Mesendoderm (in vitro differentiated cells): ENCODE measurements around the gene FRMPD2.

ENCODE experiments used
- DNase-seq: peaks from one replicate; pipeline ENCODE4 v3.0.0; 2013
- H2AK5ac ChIP-seq: 2 replicates; pipeline ENCODE4 v1.6.1; 2013; ENCODE audit warnings: low read length, inconsistent platforms
- H2BK120ac ChIP-seq: 2 replicates; pipeline ENCODE4 v1.6.1; 2013; ENCODE audit warnings: low read depth, mild to moderate bottlenecking, low read length, moderate library complexity, mixed read lengths
- H2BK15ac ChIP-seq: replicated peaks from 2 replicates; pipeline ENCODE4 v1.6.1; 2013; ENCODE audit warnings: low read depth, mild to moderate bottlenecking, moderate library complexity
- H2BK5ac ChIP-seq: 2 replicates; pipeline ENCODE4 v1.6.1; 2013; ENCODE audit warnings: low read length, inconsistent platforms
- H3K18ac ChIP-seq: 2 replicates; pipeline ENCODE4 v1.6.1; 2013; ENCODE audit warnings: mild to moderate bottlenecking, low read length, mixed read lengths
- H3K23ac ChIP-seq: one replicate; pipeline ENCODE4 v1.6.1; 2013; ENCODE audit warnings: low read length
- H3K27ac ChIP-seq: 2 replicates; pipeline ENCODE4 v1.5.1; 2013; ENCODE audit warnings: low read depth, mild to moderate bottlenecking, inconsistent platforms, low read length, moderate library complexity
- H3K27me3 ChIP-seq: 2 replicates; pipeline ENCODE4 v1.6.1; 2013; ENCODE audit warnings: low read length, control low read depth, mild to moderate bottlenecking, inconsistent platforms; ENCODE audit not compliant: insufficient read depth, poor library complexity
- H3K36me3 ChIP-seq: 2 replicates; pipeline ENCODE4 v1.6.1; 2013; ENCODE audit warnings: low read length, inconsistent platforms; ENCODE audit not compliant: control insufficient read depth, insufficient read depth
- H3K4ac ChIP-seq: one replicate; pipeline ENCODE4 v1.6.1; 2013; ENCODE audit warnings: low read depth, mild to moderate bottlenecking, low read length, moderate library complexity
- H3K4me1 ChIP-seq: 2 replicates; pipeline ENCODE4 v1.6.1; 2013; ENCODE audit warnings: low read depth, low read length, inconsistent platforms; ENCODE audit not compliant: control insufficient read depth
- H3K4me2 ChIP-seq: 2 replicates; pipeline ENCODE4 v1.6.1; 2013; ENCODE audit warnings: low read length
- H3K4me3 ChIP-seq: 2 replicates; pipeline ENCODE4 v1.5.1; 2013; ENCODE audit warnings: mild to moderate bottlenecking, low read length
- H3K56ac ChIP-seq: one replicate; pipeline ENCODE4 v1.6.1; 2013; ENCODE audit warnings: low read length
- H3K79me1 ChIP-seq: 2 replicates; pipeline ENCODE4 v1.6.1; 2013; ENCODE audit warnings: low read length, inconsistent platforms
- H3K79me2 ChIP-seq: 2 replicates; pipeline ENCODE4 v1.6.1; 2013; ENCODE audit warnings: mild to moderate bottlenecking, low read length; ENCODE audit not compliant: control insufficient read depth, insufficient read depth
- H3K9ac ChIP-seq: 2 replicates; pipeline ENCODE4 v1.6.1; 2013; ENCODE audit warnings: low read length, inconsistent platforms
- H4K5ac ChIP-seq: one replicate; pipeline ENCODE4 v1.6.1; 2013; ENCODE audit warnings: low read length
- H4K8ac ChIP-seq: one replicate; pipeline ENCODE4 v1.6.1; 2013; ENCODE audit warnings: low read depth, mild to moderate bottlenecking, control low read depth, low read length, moderate library complexity
- WGBS: extraction: QIAGEN DNeasy Blood & Tissue Kit; methylation state at CpG from one replicate; pipeline ENCODE4 v1.1.7; 2013; ENCODE audit warnings: low lambda C conversion rate, missing lambda C conversion rate; ENCODE audit not compliant: insufficient coverage; ENCODE audit errors: extremely low coverage; 5-methylcytosine and 5-hydroxymethylcytosine counted together

FRMPD2 gene

GRCh38 chr10:48216744-48217143, 57.8 kb downstream of the FRMPD2 start:
- Histone ChIP-seq H3K4ac (no peak overlapping the region), H3K18ac (no peak overlapping the region), H3K27ac (no peak overlapping the region), H2BK120ac (no peak overlapping the region), H3K4me2 (no peak overlapping the region), H3K36me3 (no peaks in the 10 kb centered on the region), H3K56ac (no peak overlapping the region), H2BK15ac (no peak overlapping the region), H2AK5ac (no peak overlapping the region), H4K8ac (no peak overlapping the region), H3K27me3 (no peaks in the 10 kb centered on the region), H4K5ac (no peak overlapping the region), H2BK5ac (no peak overlapping the region), H3K4me3 (no peak overlapping the region), H3K23ac (no peak overlapping the region), H3K79me1 (no peaks in the 10 kb centered on the region), H3K4me1 (no peaks in the 10 kb centered on the region), H3K79me2 (no peaks in the 10 kb centered on the region), H3K9ac (no peak overlapping the region)
- no peak for DNase-seq
- WGBS: no CpG with 5 or more reads among the region's 1 CpG

GRCh38 chr10:48216204-48216505, 58.3 kb downstream of the FRMPD2 start:
- no peak overlapping the region for H3K9ac ChIP-seq

GRCh38 chr10:48215486-48216203, 58.9 kb downstream of the FRMPD2 start:
- Histone ChIP-seq H3K23ac (no peak overlapping the region), H3K9ac (no peak overlapping the region), H3K27ac (no peak overlapping the region), H3K18ac (no peak overlapping the region), H4K8ac (no peak overlapping the region), H3K27me3 (no peaks in the 10 kb centered on the region), H3K4me3 (no peak overlapping the region), H3K79me2 (no peaks in the 10 kb centered on the region), H3K4ac (no peak overlapping the region), H2AK5ac (no peak overlapping the region), H3K56ac (no peak overlapping the region), H3K4me1 (no peaks in the 10 kb centered on the region), H3K4me2 (no peak overlapping the region), H3K36me3 (no peaks in the 10 kb centered on the region), H3K79me1 (no peaks in the 10 kb centered on the region), H4K5ac (no peak overlapping the region), H2BK15ac (no peak overlapping the region), H2BK120ac (no peak overlapping the region), H2BK5ac (no peak overlapping the region)
- no CpG with 5 or more reads among the region's 5 CpGs for WGBS
- peak; percentile 78 for DNase-seq

More at GRCh38 chr10:48216204-48216505, 58.3 kb downstream of the FRMPD2 start:
- DNase-seq: no peak
- Histone ChIP-seq H2AK5ac (no peak overlapping the region), H3K23ac (no peak overlapping the region), H2BK5ac (no peak overlapping the region), H2BK120ac (no peak overlapping the region), H3K4me3 (no peak overlapping the region), H3K79me2 (no peaks in the 10 kb centered on the region), H4K5ac (no peak overlapping the region), H3K27me3 (no peaks in the 10 kb centered on the region), H3K79me1 (no peaks in the 10 kb centered on the region), H3K4me2 (no peak overlapping the region), H3K18ac (no peak overlapping the region), H3K4me1 (no peaks in the 10 kb centered on the region), H3K27ac (no peak overlapping the region), H2BK15ac (no peak overlapping the region), H4K8ac (no peak overlapping the region), H3K36me3 (no peaks in the 10 kb centered on the region), H3K56ac (no peak overlapping the region), H3K4ac (no peak overlapping the region)

- no CpG with 5 or more reads among the region's 6 CpGs for WGBS
- no peak overlapping the region for H3K4me3 ChIP-seq
- H3K4me1 ChIP-seq: no peaks in the 10 kb centered on the region
- H3K36me3 ChIP-seq: no peaks in the 10 kb centered on the region
- H2BK15ac ChIP-seq: no peak overlapping the region
- H2BK5ac ChIP-seq: no peak overlapping the region
- H3K4ac ChIP-seq: no peak overlapping the region
- no peak overlapping the region for H3K56ac ChIP-seq
- no peak overlapping the region for H4K5ac ChIP-seq
- H3K79me2 ChIP-seq: no peaks in the 10 kb centered on the region
- no peaks in the 10 kb centered on the region for H3K27me3 ChIP-seq
- DNase-seq: no peak
- H3K27ac ChIP-seq: no peak overlapping the region
- H3K23ac ChIP-seq: no peak overlapping the region
- no peak overlapping the region for H3K4me2 ChIP-seq
- H2AK5ac ChIP-seq: no peak overlapping the region
- H3K18ac ChIP-seq: no peak overlapping the region
- no peak overlapping the region for H3K9ac ChIP-seq
- H2BK120ac ChIP-seq: no peak overlapping the region
- no peak overlapping the region for H4K8ac ChIP-seq
- no peaks in the 10 kb centered on the region for H3K79me1 ChIP-seq
Observed at GRCh38 chr10:48214716-48215485, 59.6 kb downstream of the FRMPD2 start.

GRCh38 chr10:48213047-48213446, 61.4 kb downstream of the FRMPD2 start:
- Histone ChIP-seq H3K79me2 (no peaks in the 10 kb centered on the region), H3K79me1 (no peaks in the 10 kb centered on the region), H3K4me3 (no peak overlapping the region), H3K9ac (no peak overlapping the region), H3K4me1 (no peaks in the 10 kb centered on the region), H2BK5ac (no peak overlapping the region), H2BK15ac (no peak overlapping the region), H4K8ac (no peak overlapping the region), H2BK120ac (no peak overlapping the region), H3K4me2 (no peak overlapping the region), H3K27ac (no peak overlapping the region), H3K56ac (no peak overlapping the region), H3K18ac (no peak overlapping the region), H3K4ac (no peak overlapping the region), H4K5ac (no peak overlapping the region), H3K23ac (no peak overlapping the region), H2AK5ac (no peak overlapping the region), H3K36me3 (no peaks in the 10 kb centered on the region), H3K27me3 (no peaks in the 10 kb centered on the region)
- no peak for DNase-seq
- WGBS: no CpG with 5 or more reads among the region's 1 CpG
